Fibroblast of peridontal ligament (primary cell): Measurements from ENCODE around the gene AAMP.

Source experiments
- DNase-seq: peaks from one replicate; pipeline ENCODE4 v3.0.0-alpha.2; 2010; ENCODE audit errors: extremely low read depth

AAMP gene

GRCh38 chr2:218293715-218294429 is 23.9 kb upstream of the AAMP start:
- DNase-seq = no peak

GRCh38 chr2:218292048-218293014 is 22.4 kb upstream of the AAMP start, which contains the start of gene TMBIM1:
Gene TMBIM1 (minus strand): TSS chr2:218292503. CDS start chr2:218282141, 10,362 bp downstream.
- peak; percentile 58 for DNase-seq

GRCh38 chr2:218291318-218292047 is 21.5 kb upstream of the AAMP start:
- DNase-seq = peak; percentile 33

- DNase-seq = no peak
Observed at GRCh38 chr2:218290316-218291261, 20.7 kb upstream of the AAMP start.

- DNase-seq = peak; percentile 38
Observed at GRCh38 chr2:218289639-218290315, 19.8 kb upstream of the AAMP start.

GRCh38 chr2:218286570-218287459 is 16.9 kb upstream of the AAMP start:
- peak; percentile 96 for DNase-seq

GRCh38 chr2:218285604-218286003 is 15.7 kb upstream of the AAMP start:
- DNase-seq = peak; percentile 78

- DNase-seq = peak; percentile 70
Observed at GRCh38 chr2:218284106-218284811, 14.3 kb upstream of the AAMP start.

- DNase-seq = peak; percentile 36
Observed at GRCh38 chr2:218282173-218282991, 12.4 kb upstream of the AAMP start.

- no peak for DNase-seq
Observed at GRCh38 chr2:218281449-218281848, 11.5 kb upstream of the AAMP start.

- no peak for DNase-seq
Observed at GRCh38 chr2:218280260-218280870, 10.4 kb upstream of the AAMP start.

- no peak for DNase-seq
Observed at GRCh38 chr2:218278531-218279360, 8.8 kb upstream of the AAMP start.

- no peak for DNase-seq
Observed at GRCh38 chr2:218277921-218278320, 8.0 kb upstream of the AAMP start.

- DNase-seq = no peak
Observed at GRCh38 chr2:218276986-218277755, 7.2 kb upstream of the AAMP start.

GRCh38 chr2:218275371-218276072 is 5.6 kb upstream of the AAMP start:
- no peak for DNase-seq
